A549 treated with AZD9567 at 1 μM for 4 hours (cell line): ENCODE measurements around the gene MROH2A. TPM values are rescaled to one million over a fixed set of nuclear protein-coding genes. Genes with fewer than 3 reads are reported as not detected.

ENCODE experiments used
- total RNA-seq: library from RNA; stranded (reverse); fragments of 200-300 nt; extraction: Qiagen RNA extraction; gene quantifications from 5 replicates; pipeline ENCODE4 v1.2.3, GENCODE V29; 2022; ENCODE audit not compliant: insufficient read depth

The MROH2A gene, protein sequence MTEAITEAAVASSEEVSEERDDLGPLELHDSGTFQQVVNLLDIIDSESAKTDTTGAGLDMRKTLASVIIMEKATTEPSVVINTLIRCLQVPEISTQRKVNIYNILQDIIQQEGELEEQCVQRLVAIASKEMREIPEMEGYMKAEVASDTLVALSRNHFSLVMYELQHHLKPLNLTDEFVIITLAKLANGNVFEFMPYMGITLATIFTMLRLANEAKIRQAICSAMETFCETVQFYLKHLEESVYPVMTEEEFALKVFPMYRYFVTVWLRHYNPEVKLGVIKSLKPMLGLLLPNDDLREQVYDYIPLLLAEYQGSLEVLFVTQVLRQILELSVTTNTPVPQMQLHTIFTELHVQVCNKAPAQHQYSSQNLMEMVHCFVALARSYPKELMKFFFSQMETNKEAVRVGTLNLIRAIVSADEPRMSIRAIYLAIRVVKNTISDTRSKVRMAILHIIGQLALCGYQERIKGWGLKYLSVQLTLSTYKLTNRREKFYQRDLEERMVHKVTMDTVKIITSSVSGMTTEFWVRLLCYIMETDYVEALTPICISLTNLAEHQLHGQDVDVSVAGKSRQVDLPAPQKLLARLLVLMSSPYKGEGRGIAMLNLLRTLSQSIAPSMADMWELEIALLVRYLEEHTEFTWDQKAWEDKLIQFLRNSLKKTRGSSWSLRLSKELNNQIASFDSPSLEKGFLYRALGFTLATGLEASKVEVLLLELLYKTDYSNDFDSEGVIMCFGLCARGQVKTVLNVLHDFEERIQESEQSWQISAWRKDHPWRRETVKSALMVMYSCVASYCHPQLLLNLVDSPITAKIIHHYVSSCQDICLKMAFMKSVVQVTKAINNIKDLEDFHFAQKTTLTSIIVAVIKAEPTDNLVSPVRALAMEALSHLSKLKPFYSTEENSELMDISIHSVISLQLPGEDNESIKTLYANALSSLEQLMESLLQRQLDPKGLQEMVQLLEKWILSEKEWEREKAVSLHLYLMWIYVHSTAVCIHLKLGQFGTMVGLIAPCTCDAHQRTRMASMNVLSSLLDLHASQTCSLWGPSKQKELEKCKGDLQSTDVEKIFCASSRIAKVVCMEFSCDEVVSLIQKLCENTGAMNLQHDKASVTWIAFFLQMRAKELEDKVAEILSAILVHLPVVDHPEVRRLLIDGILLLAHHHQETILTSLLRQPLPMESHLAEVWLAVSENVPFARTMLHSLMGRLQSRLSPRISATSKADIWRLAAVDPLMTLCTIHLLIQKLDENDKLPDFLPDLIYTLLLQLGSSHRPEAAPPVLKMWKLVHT (N-terminal part only)
- total RNA-seq = 0.18 to 0.21 TPM (median 0.19 TPM) in 4 of 5 replicates, not detected in the other

DNA sequence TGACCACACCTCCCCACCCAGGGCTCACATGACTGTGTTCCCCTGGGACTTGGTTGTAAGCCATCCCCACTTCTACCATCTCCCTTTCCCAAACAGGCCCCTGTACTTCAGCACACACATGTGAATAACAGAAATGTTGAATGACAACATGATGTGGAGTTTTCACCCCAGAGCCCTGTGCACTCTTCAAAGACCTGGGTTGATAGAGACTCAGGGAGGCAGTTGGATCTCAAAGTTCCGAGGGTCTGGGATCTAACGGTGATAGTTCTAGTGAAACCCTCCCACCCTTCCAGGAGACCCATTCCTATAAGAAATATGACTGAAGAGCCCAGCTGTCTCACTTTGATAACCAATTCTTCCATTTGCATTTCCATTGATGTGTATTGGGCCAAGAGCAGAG, at the start of gene MROH2A:
Gene MROH2A, plus strand, starts transcription at position 301 of the 400 bp plus-strand sequence. CDS start 1,029 bp downstream, outside the sequence.

DNA sequence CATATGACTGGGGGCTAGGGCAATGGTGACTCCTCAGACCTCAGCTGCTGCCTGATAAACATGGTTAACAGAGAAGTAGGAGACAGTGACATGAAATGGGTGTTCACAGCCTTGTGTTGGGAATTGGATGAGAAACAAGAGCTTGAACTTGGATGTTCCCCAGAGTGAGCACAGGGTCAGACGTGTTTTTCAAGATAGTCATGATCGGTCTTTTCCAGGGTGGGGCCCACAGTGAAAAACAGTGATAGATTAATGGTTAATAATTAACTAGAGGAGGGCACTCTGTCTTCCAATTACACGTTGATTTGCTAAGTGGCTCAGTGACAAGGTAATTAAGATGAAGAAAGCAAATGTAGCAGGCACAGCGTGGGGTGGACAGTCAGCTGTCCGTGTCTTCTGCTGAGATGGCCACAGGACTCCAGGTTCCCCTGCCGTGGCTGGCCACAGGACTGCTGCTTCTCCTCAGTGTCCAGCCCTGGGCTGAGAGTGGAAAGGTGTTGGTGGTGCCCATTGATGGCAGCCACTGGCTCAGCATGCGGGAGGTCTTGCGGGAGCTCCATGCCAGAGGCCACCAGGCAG, 49.3 kb upstream of the MROH2A start, which contains the start of gene UGT1A3:
Gene UGT1A3, plus strand, starts transcription at position 320 of the 579 bp plus-strand sequence. Its CDS starts 85 bp downstream, at position 405.

DNA sequence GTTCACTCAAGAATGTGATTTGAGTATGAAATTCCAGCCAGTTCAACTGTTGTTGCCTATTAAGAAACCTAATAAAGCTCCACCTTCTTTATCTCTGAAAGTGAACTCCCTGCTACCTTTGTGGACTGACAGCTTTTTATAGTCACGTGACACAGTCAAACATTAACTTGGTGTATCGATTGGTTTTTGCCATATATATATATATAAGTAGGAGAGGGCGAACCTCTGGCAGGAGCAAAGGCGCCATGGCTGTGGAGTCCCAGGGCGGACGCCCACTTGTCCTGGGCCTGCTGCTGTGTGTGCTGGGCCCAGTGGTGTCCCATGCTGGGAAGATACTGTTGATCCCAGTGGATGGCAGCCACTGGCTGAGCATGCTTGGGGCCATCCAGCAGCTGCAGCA, 18.1 kb upstream of the MROH2A start, which contains the start of gene UGT1A1:
Gene UGT1A1, plus strand, starts transcription at position 228 of the 400 bp plus-strand sequence. Its CDS starts 18 bp downstream, at position 246.

DNA sequence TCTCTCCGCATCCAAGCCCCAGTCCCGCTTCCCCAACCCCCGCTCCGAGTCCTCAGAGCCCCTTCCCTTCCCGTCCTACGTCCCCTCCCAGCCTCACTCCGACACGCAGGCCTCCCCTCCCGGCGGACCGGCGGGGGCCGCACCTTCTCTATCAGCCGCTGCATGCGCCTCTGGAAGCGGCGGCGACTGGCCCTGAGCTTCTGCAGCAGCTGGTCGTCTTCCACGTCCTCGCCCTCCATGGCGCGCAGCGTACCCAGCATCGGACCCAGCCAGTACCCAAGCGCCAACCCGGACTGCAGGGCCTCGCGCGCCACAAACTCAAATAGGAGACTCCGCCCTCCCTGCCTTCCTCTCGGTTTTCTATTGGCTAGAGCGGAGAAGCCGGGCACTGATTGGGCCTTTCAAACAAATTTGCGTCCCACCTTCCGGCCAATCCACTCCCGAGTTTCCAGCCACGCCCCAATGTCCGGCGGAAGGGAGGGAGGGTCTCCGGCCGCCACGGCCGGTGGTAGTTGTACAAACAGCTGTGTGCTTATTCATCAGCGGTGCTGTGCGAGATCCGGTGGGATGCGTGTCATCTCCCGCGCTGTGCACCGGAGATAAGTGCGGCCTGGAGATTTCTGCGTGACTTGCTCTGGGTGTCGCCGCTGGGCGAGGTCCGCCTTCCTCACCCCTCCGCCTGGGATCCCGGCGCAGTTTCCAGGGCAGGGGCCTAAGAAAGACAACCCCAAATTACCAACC, 76.3 kb downstream of the MROH2A start, which contains the start of gene HJURP:
Gene HJURP, minus strand, starts transcription at position 295 of the 741 bp plus-strand sequence. Its CDS starts 35 bp downstream, at position 260.

DNA sequence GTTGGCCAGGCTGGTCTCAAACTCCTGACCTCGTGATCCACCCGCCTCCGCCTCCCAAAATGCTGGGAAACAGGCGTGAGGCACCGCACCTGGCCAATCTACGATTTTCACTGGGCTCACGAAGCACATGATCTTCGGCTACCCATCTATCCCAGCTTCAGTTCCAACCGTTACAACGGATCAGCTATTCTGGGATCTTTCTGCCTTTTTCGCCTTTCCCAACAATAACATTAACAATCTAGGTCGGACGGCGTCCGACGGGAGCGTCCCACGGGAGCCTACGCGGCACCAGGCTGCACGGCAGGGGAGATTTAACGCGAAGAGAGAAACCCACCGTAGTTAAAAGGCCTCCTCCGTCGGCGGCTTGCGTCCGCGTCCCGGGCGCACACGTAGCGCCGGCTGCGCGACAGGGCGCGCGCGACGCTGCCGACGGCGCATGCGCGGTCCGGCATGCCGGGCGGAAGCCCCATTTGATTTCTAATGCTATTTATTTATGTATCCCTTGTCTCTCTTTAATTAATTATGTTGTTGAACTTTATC, 89.9 kb downstream of the MROH2A start, which contains the start of gene MSL3B:
Gene MSL3B, minus strand, starts transcription at position 394 of the 540 bp plus-strand sequence.

Other genes with a start within 250 kb of the MROH2A start
- 21.9 to 22.7 TPM (median 22.1 TPM) in 5 replicates for gene USP40, start 211.5 kb upstream of the MROH2A start, total RNA-seq
- gene UGT1A8, start 160.7 kb upstream of the MROH2A start, total RNA-seq = 0.08 to 1.9 TPM (median 0.10 TPM) in 3 of 5 replicates, not detected in the others
- 0.13 to 0.17 TPM in 2 of 5 replicates, not detected in the others for gene UGT1A10, start 141.9 kb upstream of the MROH2A start, total RNA-seq
- 3.3 to 5.2 TPM (median 4.0 TPM) in 5 replicates for gene UGT1A9, start 106.4 kb upstream of the MROH2A start, total RNA-seq
- 2.8 to 6.2 TPM (median 3.3 TPM) in 5 replicates for gene UGT1A7, start 96.4 kb upstream of the MROH2A start, total RNA-seq
- gene UGT1A6, start 85.4 kb upstream of the MROH2A start, total RNA-seq = 0.52 to 1.2 TPM (median 1.2 TPM) in 4 of 5 replicates, not detected in the other
- not detected in 5 replicates for gene UGT1A5, start 65.4 kb upstream of the MROH2A start, total RNA-seq
- gene UGT1A4, start 59.6 kb upstream of the MROH2A start, total RNA-seq = not detected in 5 replicates
- gene UGT1A3, start 49.3 kb upstream of the MROH2A start, total RNA-seq = 0.06 to 0.13 TPM (median 0.08 TPM) in 3 of 5 replicates, not detected in the others
- 0.82 to 0.99 TPM (median 0.93 TPM) in 4 of 5 replicates, not detected in the other for gene UGT1A1, start 18.1 kb upstream of the MROH2A start, total RNA-seq
- gene HJURP, start 76.2 kb downstream of the MROH2A start, total RNA-seq = 56.2 to 79.4 TPM (median 58.4 TPM) in 5 replicates
- 0.24 to 0.38 TPM (median 0.28 TPM) in 3 of 5 replicates, not detected in the others for gene TRPM8, start 139.0 kb downstream of the MROH2A start, total RNA-seq